HepG2 (cell line): ENCODE data around the gene TMEM143. TPM values are rescaled to one million over a fixed set of nuclear protein-coding genes. Genes with fewer than 3 reads are reported as not detected.

Source experiments
- ATF7 ChIP-seq, 2 experiments: fragments of 450-650 bp in 1 of 2; sonication (generic) in 1 of 2; formaldehyde crosslinking in 1 of 2; IDR thresholded peaks; 2 replicates each; pipeline versions ENCODE4 v1.4.0 to v1.6.1; 2016 to 2020; ENCODE audit warnings: antibody characterized with exemption in 1 of 2, mild to moderate bottlenecking in 1 of 2, missing genetic modification reagents in 1 of 2
- CBX1 ChIP-seq: IDR thresholded peaks from one replicate; pipeline ENCODE4 v1.6.1; 2016; ENCODE audit warnings: antibody characterized with exemption, low read depth
- DNMT3B ChIP-seq: conservative IDR thresholded peaks from 2 replicates; pipeline ENCODE4 v1.6.1; 2016; ENCODE audit warnings: missing biosample characterization, control low read depth
- HNRNPK ChIP-seq: fragments of 200-400 bp; formaldehyde crosslinking; IDR thresholded peaks from 2 replicates; pipeline ENCODE4 v1.6.1; 2018; ENCODE audit warnings: low read length, low read depth, moderate library complexity, mild to moderate bottlenecking; ENCODE audit not compliant: poor library complexity, severe bottlenecking
- MAZ ChIP-seq, 2 experiments: sonication (generic) in 1 of 2; formaldehyde crosslinking in 1 of 2; IDR thresholded peaks; 2 replicates each; pipeline versions ENCODE4 v1.5.0 to v1.6.1; 2012 to 2020; ENCODE audit warnings: low read depth in 2 of 2, mild to moderate bottlenecking in 2 of 2, borderline replicate concordance in 1 of 2, improper control_type of control experiment in 1 of 2, low read length in 1 of 2, missing genetic modification reagents in 1 of 2, moderate library complexity in 1 of 2
- NPAS2 ChIP-seq: sonication (generic); formaldehyde crosslinking; IDR thresholded peaks from 2 replicates; pipeline ENCODE4 v1.8.0; 2022; ENCODE audit warnings: mild to moderate bottlenecking, missing genetic modification reagents, borderline replicate concordance
- PAXIP1 ChIP-seq: sonication (generic); formaldehyde crosslinking; conservative IDR thresholded peaks from 2 replicates; pipeline ENCODE4 v1.4.0; 2020; ENCODE audit warnings: mild to moderate bottlenecking, missing genetic modification reagents, moderate library complexity
- PRPF4 ChIP-seq: fragments of 200-400 bp; formaldehyde crosslinking; IDR thresholded peaks from 2 replicates; pipeline ENCODE4 v1.6.1; 2016; ENCODE audit warnings: low read length, low read depth; ENCODE audit not compliant: poor library complexity, severe bottlenecking
- RAD21 ChIP-seq: fragments of 450-650 bp; formaldehyde crosslinking; IDR thresholded peaks from 2 replicates; pipeline ENCODE4 v1.5.0; 2020; ENCODE audit warnings: mild to moderate bottlenecking
- SMC3 ChIP-seq: IDR thresholded peaks from 2 replicates; pipeline ENCODE4 v1.6.1; 2011; ENCODE audit warnings: low read length, improper control_type of control experiment
- THAP11 ChIP-seq: IDR thresholded peaks from 2 replicates; pipeline ENCODE4 v1.6.1; 2016; ENCODE audit warnings: missing biosample characterization, missing genetic modification reagents
- ZBTB38 ChIP-seq: sonication (generic); formaldehyde crosslinking; IDR thresholded peaks from 2 replicates; pipeline ENCODE4 v1.5.1; 2020; ENCODE audit warnings: mild to moderate bottlenecking, missing genetic modification reagents
- ZEB1 ChIP-seq: IDR thresholded peaks from 2 replicates; pipeline ENCODE4 v1.6.1; 2012; ENCODE audit warnings: mild to moderate bottlenecking, low read depth, inconsistent platforms; ENCODE audit not compliant: insufficient replicate concordance
- ZMYM2 ChIP-seq: sonication (generic); formaldehyde crosslinking; IDR thresholded peaks from 2 replicates; pipeline ENCODE4 v1.8.0; 2022; ENCODE audit warnings: mild to moderate bottlenecking, missing genetic modification reagents
- ZNF20 ChIP-seq: sonication (generic); formaldehyde crosslinking; IDR thresholded peaks from 2 replicates; pipeline ENCODE4 v1.4.0; 2020; ENCODE audit warnings: mild to moderate bottlenecking, moderate library complexity, missing genetic modification reagents
- ZNF619 ChIP-seq: sonication (generic); formaldehyde crosslinking; IDR thresholded peaks from 2 replicates; pipeline ENCODE4 v1.4.0; 2020; ENCODE audit warnings: mild to moderate bottlenecking, missing genetic modification reagents
- ZNF660 ChIP-seq: sonication (generic); formaldehyde crosslinking; IDR thresholded peaks from 2 replicates; pipeline ENCODE4 v1.5.1; 2020; ENCODE audit warnings: mild to moderate bottlenecking, low read depth, missing genetic modification reagents, borderline replicate concordance
- polyA plus RNA-seq, 8 experiments: library from polyadenylated mRNA; depleted of rRNA in 3 of 8; stranded (reverse) in 7 of 8; unstranded in 1 of 8; fragments of >200 nt; fragmentation: Illumina TruSeq in 4 of 8; extraction: Trizol in 4 of 8; gene quantifications; 2 replicates each; pipeline versions ENCODE4 v1.2.1 to v1.2.3, GENCODE V29; 2011 to 2016; ENCODE audit warnings: low read depth in 4 of 8, missing spikeins in 1 of 8, mixed read lengths in 1 of 8; ENCODE audit not compliant: insufficient read depth in 1 of 8
- total RNA-seq, 5 experiments: library from RNA; depleted of rRNA; stranded (reverse); fragments of >200 nt; fragmentation: Illumina TruSeq; extraction: Trizol; gene quantifications; 2 replicates each; pipeline ENCODE4 v1.2.3, GENCODE V29; 2016; ENCODE audit warnings: low read depth in 1 of 5
- TF ChIP-seq, protein P1 (sequence below): IDR thresholded peaks from 2 replicates; pipeline ENCODE4 v1.6.1; 2018; ENCODE audit warnings: missing genetic modification reagents, mild to moderate bottlenecking, missing compliant biosample characterization
- TF ChIP-seq, protein P2 (sequence below): IDR thresholded peaks from 2 replicates; pipeline ENCODE4 v1.6.1; 2016; ENCODE audit warnings: missing biosample characterization, missing genetic modification reagents, low read depth
- TF ChIP-seq, protein P3 (sequence below): sonication (generic); formaldehyde crosslinking; IDR thresholded peaks from 2 replicates; pipeline ENCODE4 v1.4.0; 2020; ENCODE audit warnings: missing genetic modification reagents

The TMEM143 gene
- total and polyA plus RNA-seq, 2 of the 13 experiments (the other 11 are each of a cell fraction or from before 2014, with no cell fraction given): 7.7 to 11.3 TPM

DNA sequence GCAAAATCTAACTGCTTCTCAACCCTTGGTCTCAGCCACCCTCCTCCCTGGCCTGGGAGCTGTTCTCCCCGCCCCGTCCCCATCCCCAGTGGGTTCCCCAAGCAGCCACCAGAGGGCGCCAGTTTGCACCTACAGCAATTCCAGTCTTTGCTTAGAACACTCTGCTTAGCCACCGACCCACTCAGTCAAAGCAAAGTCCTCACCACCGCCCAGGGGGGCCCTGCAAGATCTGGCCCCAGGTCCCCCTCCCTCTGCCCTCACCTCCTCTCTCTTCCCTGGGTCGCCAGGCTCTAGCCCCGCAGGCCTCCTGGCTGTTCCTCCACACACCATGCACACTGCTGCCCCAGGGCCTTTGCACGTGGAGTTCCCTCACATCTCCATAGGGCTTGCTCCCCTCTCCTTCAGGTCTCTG, 12.4 kb downstream of the TMEM143 start (continued):
- TF ChIP-seq HNRNPK: no peak
- TF ChIP-seq ZMYM2 (CRISPR knock-in tag): 0 out of 2 replicates have a peak, but pooled peaks have one; percentile 63
- TF ChIP-seq SMC3: peak; percentile 66
- TF ChIP-seq, protein P1, sequence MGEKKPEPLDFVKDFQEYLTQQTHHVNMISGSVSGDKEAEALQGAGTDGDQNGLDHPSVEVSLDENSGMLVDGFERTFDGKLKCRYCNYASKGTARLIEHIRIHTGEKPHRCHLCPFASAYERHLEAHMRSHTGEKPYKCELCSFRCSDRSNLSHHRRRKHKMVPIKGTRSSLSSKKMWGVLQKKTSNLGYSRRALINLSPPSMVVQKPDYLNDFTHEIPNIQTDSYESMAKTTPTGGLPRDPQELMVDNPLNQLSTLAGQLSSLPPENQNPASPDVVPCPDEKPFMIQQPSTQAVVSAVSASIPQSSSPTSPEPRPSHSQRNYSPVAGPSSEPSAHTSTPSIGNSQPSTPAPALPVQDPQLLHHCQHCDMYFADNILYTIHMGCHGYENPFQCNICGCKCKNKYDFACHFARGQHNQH (CRISPR knock-in tag): no peak
- peak; percentile 73 for TF ChIP-seq RAD21
- TF ChIP-seq, protein P2, sequence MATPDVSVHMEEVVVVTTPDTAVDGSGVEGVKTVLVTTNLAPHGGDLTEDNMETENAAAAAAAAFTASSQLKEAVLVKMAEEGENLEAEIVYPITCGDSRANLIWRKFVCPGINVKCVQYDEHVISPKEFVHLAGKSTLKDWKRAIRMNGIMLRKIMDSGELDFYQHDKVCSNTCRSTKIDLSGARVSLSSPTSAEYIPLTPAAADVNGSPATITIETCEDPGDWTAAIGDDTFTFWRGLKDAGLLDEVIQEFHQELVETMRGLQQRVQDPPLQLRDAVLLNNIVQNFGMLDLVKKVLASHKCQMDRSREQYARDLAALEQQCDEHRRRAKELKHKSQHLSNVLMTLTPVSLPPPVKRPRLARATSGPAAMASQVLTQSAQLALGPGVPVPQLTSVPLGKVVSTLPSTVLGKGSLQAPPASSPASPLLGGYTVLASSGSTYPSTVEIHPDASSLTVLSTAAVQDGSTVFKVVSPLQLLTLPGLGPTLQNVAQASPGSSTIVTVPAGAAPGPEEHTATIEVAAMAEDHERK: no peak
- no peak for TF ChIP-seq NPAS2
- peak; percentile 37; the same call in 1 of the 2 replicates for TF ChIP-seq MAZ (IDR thresholded peaks at IDR 0.05; ENCODE audit: borderline replicate concordance, low read depth, low read length)
- no peak for TF ChIP-seq MAZ (CRISPR knock-in tag; IDR thresholded peaks at IDR 0.05; ENCODE audit: low read depth)
- TF ChIP-seq ZNF20: no peak
- TF ChIP-seq ATF7 (IDR thresholded peaks at IDR 0.05): no peak
- no peak for TF ChIP-seq ATF7 (CRISPR knock-in tag; IDR thresholded peaks at IDR 0.05)
- peak; percentile 66 for TF ChIP-seq THAP11 (CRISPR knock-in tag)
- no peak for TF ChIP-seq PRPF4
- TF ChIP-seq ZEB1: no peak
- TF ChIP-seq PAXIP1: no peak
- TF ChIP-seq ZNF619 (CRISPR knock-in tag): no peak
- 0 out of 2 replicates have a peak, but pooled peaks have one; percentile 58 for TF ChIP-seq ZBTB38
- no peak for TF ChIP-seq CBX1
- TF ChIP-seq ZNF660 (CRISPR knock-in tag): no peak
- TF ChIP-seq DNMT3B (CRISPR knock-in tag): no peak
- TF ChIP-seq, protein P3, sequence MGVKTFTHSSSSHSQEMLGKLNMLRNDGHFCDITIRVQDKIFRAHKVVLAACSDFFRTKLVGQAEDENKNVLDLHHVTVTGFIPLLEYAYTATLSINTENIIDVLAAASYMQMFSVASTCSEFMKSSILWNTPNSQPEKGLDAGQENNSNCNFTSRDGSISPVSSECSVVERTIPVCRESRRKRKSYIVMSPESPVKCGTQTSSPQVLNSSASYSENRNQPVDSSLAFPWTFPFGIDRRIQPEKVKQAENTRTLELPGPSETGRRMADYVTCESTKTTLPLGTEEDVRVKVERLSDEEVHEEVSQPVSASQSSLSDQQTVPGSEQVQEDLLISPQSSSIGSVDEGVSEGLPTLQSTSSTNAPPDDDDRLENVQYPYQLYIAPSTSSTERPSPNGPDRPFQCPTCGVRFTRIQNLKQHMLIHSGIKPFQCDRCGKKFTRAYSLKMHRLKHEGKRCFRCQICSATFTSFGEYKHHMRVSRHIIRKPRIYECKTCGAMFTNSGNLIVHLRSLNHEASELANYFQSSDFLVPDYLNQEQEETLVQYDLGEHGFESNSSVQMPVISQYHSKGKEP: no peak
